SH-SY5Y (cell line): Measurements from ENCODE around the gene QRICH2.

Experiments used
- GATA2 ChIP-seq: IDR thresholded peaks from 2 replicates; pipeline ENCODE4 v1.6.1; 2011; ENCODE audit warnings: mild to moderate bottlenecking, low read depth, low read length
- GATA3 ChIP-seq: IDR thresholded peaks from 2 replicates; pipeline ENCODE4 v1.6.1; 2011; ENCODE audit warnings: low read depth, mild to moderate bottlenecking, low read length, moderate library complexity

GRCh38 chr17:76252040-76252954 is 55.8 kb downstream of the QRICH2 start:
- TF ChIP-seq GATA2 (no peak), GATA3 (no peak)
